ENCODE data around the gene ACTL6B.
A peak's percentile ranks its signal among the peaks of the same experiment; 100 is the strongest.
"Not testable (repeated sequence)": the region's sequence is repeated elsewhere in the genome, so short reads cannot be mapped to it uniquely, and the experiment has no call there.

The ACTL6B gene

DNA sequence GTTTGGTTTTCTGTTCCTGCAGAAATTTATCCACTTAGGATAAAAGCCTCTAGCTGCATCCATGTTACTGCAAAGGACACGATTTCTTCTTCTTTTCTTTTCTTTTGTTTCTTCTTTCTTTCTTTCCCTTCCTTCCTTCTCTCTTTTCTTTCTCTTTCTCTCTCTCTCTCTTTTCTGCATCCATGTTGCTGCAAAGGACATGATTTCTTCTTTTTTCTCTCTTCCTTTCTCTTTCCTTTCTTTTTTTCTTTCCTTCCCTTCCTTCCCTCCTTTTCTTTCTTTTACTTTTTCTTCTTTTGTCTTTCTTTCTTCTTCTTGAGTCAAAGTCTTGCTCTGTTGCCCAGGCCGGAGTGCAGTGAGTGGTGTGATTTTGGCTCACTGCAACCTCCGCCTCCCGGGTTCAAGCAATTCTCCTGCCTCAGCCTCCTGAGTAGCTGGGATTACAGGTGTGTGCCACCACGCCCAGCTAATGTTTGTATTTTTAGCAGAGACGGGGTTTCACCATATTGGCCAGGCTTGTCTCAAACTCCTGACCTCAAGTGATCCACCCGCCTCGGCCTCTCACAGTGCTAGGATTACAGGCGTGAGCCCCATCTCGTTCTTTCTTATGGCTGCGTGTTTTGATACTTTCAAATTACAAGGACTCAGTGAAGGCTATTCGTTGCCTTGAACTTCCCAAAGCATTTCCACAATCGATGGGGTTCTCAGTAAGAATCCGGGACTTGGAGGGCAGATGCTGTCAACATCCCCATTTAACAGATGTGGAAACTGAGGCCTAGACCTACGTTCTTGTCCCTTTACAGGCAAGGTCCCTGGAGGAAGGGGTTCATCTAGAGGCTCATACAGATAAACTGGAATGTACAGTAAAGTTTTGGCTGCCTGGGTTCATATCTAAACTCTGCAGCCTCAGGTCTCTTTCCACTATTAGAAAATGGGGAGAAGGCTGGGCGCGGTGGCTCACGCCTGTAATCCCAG lies 15.4 kb upstream of the ACTL6B start:
- no peak for DNase-seq

DNA sequence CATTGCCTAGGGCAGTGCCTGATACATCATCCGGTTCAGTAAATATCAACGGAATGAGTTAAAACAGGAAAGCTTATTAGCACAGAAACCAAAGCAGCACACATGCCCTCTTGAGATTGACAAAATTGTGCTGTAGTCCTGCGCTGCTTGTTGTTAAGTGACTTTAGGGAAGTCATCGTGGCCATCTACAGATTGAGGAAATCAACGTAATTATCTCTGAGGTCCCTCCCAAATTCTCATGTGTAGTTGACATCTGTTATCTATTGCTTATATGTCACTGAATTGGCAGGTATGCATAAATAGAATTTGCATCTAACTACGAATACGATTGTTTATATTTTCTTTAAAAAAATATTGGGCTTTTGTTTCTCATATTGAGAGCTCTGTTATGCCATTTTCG lies 13.8 kb upstream of the ACTL6B start:
- DNase-seq: no peak

DNA sequence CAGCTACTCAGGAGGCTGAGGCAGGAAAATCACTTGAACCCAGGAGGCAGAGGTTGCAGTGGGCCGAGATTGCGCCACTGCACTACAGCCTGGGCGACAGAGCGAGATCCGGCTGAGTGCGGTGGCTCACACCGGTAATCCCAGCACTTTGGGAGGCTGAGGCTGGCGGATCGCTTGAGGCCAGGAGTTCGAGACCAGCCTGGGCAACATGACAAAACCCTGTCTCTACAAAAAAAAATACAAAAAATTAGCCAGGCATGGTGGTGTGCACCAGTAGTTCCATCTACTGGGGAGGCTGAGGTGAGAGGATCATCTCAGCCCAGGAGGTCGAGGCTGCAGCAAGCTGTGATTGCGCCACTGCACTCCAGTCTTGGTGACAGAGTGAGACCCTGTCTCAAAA lies 12.9 kb upstream of the ACTL6B start:
- DNase-seq: not testable (repeated sequence)

DNA sequence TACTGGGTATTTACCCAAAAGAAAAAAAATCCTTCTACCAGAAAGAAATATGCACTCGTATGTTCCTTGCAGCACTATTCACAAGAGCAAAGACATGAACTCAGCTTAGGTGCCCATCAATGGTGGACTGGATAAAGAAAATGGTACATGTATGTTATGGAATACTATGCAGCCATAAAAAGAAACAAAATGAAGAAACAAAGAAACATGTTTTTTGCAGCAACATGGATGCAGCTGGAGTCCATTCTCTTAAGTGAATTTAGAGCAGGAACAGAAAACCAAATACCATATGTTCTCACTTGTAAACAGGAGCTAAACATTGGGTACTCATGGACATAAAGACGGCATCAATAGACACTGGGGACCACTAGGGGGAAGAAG lies 11.8 kb upstream of the ACTL6B start:
- DNase-seq: no peak

DNA sequence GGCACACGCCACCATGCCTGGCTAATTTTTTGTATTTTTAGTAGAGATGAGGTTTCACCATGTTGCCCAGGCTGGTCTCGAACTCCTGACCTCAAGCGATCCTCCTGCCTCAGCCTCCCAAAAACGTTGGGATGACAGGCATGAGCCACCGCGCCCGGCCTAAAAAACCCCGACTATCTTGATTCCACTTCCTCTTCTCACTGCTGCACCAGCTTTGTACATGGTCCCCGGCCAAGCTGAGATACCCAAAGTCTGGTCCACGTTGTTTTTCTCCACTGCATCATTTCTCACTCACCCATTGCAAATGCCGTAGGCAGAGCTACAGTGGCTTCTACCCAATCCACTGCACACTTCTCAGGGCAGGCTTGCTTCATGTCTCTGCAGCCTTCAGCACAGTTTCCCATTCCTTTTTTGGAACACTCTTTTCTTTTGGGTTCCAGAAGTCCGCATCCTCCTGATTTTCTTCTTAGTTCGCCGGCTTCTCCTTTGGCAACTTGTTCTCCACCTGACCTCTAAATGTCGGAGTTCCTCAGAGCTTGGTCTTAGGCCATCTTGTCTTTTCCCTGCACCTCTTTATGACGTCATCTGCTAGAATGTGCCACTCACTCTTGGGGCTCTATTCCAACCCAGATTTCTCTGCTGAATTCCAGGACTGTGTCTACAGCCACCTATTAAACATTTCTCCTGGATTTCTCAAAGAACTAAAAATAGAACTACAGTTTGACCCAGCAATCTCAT lies 11.3 kb upstream of the ACTL6B start:
- no peak for DNase-seq

DNA sequence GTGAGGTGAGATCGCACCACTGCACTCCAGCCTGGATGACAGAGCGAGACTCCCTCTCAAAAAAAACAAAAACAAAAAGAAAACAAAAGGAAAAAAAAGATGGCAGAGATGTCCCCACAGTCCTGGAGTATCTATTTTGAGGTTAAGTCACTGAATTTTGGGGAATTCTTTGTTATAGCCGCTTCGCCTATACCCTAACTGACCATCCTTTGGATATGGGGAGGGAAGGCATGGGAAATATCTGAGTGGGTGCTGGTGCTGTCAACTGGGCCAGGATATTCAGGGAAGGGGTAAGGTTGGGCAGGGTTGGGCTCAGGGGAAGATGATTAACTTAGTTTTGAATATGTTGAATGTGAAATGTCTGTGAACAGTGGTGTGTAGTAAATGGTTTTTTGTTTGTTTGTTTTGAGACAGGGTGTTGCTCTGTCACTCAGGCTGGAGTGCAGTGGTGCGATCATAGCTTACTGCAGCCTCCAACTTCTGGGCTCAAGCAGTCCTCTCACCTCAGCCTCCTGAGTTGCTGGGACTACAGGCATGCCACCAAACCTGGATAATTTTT lies 9.0 kb upstream of the ACTL6B start:
- DNase-seq: no peak

DNA sequence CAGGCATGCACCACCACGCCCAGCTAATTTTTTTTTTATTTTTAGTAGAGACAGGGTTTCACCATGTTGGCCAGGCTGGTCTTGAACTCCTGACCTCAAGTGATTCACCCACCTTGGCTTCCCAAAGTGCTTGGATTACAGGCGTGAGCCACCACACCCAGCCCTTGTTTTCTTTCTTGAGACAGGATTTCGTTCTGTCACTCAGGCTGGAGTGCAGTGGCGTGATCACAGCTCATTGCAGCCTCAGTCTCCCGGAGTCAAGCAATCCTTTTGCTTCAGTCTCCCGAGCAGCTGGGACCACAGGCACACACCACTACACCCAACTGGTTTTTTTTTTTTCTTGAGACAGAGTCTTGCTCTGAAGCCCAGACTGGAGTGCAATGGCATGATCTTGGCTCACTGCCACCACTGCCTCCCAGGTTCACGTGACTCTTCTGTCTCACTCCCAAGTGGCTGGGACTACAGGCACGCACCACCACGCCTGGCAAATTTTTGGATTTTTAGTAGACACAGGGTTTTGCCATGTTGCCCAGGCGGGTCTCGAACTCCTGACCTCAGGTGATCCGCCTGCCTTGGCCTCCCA lies 6.0 kb upstream of the ACTL6B start:
- DNase-seq: not testable (repeated sequence)

DNA sequence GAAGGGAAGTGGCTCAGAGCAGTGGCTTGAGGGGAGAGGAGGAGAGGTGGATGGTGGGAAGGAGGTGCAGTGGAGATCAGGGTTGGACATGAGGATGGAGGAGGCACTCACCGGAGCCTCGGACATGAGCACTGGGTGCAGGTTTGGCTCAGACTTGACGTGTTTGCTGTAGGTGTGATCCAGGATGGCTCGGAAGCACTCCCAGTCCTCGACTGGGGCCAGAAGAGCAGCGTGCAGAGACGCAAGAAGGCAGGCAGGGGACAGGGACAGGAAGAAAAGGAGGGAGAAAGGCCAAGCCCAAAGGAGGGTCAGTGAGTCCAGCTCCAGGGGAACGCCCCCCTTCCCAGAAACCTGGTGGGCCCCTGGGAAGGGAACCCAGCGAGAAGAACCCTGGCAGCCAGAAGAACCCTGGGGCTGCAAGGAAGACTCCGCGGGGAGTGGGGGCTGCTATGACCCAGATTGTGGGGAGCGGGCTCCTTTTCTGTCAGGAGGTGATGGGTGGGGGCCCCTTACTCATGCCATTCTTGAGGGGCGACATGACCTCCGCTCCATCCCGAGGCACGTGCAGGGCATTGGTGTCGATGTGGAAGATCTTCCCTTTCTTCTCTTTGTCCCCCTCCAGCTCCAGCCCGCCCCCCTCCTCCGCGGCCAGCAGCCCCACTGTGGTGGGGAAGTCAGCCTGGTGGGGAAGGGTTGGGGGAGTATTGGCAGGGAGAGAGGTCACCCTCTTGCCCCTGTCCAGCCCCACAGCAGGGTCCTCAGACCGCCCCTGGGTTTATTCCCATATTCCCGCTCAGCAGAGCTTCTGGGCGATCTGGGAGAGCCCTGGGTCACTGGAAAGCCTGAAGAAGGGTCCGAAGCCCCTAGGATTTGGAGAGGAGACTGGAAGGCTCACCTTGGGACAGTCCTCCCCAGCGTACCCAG lies 1.1 kb downstream of the ACTL6B start:
- DNase-seq: no peak

DNA sequence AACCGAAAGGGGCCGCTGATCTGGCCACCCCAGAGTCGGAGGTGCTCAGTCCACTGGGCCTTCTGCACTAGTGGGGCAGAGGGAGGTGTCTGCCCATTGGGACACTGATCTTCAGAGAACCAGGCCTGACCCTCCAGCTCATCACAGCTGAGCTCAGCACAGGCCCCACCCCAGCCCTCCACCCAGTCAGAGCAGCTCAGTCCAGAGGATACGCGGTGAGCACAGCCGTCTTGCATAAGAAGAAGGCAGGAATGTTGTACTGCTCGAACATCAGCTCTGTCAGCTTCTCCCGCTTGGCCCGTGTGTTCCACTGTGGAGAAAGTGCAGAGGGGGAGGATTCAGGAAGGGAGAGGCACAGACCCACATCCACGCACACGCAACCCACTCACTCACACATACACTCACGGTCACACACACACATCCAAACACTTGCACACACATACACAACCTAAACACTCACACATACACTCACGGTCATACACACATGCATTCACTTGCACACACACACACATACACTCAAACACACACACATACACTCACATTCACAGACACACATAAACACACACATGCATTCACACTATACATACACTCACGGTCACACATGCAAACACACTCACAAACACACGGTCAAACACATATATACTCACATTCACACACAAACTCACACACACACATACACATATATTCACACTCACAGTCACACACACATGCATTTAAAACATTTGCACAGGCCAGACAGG lies 6.3 kb downstream of the ACTL6B start:
- no peak for DNase-seq

DNA sequence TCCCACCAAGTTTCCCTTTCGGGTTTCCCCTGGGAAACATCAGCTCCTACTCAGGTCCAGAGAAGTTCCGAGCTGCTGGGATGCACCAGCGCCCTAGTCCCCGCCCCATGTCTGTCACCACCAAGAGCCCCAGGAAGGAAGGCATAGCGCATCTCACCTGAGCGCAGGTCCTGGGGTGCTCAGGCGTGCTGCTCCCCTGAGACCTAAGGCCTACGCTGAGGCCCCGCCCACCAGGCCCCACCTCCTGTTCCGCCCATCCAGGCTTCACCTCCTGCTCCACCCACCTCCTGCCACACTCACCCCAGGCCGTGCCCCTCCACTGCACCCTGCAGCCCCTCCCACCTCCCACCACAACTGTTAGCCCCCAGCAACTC lies 13.7 kb downstream of the ACTL6B start:
- DNase-seq: peak; percentile 46 to 64

DNA sequence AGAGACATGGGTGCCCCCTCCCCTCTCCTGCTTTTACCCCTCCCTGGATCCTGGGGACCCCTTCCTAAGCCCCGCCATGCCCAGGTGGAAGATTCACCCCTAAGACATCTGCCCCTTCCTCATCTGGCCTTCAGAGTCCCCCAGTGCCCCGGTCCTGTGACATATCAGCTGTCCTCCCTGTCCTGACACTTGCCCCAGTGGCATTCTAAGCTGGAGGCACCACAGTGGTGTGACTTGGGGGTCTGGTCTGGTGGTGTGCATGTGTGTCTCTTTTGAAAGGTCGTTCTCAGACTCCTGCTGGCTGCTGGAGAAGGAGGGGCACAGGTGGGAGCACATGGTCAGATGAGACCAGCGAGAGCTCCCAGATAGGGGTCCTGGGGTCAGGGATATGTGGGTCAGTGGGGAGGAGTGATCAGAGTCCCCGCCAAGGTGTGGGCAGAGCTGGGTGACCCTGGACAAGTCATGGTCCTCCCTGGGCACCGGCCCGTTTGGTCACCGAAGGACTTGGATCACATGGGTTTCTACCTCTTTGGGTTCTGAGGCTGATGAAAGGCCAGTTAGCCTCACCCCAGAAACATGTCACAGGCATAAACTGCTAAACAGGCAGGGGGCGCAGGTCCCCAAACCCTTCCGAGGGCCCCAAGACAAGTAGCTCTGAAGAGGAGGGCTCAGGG lies 14.3 kb downstream of the ACTL6B start:
- DNase-seq: no peak

DNA sequence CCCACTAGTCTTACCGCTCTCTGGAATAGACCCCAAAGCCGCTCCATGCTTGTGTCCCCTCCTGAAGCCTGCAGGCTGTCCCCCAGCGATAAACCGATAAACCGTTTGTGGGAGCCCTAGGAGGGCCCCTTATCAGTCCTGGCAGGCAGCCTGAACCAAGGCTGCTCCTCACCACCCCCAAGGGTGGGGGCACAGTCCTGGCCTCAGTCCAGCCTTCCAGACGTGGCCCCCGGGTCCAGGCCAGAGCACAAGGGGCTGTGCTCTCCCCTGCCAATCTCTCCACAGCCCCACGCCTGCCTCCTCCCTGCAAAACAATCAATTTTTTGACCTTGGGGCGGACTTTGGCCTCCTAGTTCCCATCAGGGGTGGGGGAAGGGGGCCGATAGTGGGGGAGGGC lies 14.8 kb downstream of the ACTL6B start, which contains the start of gene TFR2:
Gene TFR2, minus strand, starts transcription at position 90 of the 397 bp plus-strand sequence. Its CDS starts 43 bp downstream, at position 47.
- no peak for DNase-seq

DNA sequence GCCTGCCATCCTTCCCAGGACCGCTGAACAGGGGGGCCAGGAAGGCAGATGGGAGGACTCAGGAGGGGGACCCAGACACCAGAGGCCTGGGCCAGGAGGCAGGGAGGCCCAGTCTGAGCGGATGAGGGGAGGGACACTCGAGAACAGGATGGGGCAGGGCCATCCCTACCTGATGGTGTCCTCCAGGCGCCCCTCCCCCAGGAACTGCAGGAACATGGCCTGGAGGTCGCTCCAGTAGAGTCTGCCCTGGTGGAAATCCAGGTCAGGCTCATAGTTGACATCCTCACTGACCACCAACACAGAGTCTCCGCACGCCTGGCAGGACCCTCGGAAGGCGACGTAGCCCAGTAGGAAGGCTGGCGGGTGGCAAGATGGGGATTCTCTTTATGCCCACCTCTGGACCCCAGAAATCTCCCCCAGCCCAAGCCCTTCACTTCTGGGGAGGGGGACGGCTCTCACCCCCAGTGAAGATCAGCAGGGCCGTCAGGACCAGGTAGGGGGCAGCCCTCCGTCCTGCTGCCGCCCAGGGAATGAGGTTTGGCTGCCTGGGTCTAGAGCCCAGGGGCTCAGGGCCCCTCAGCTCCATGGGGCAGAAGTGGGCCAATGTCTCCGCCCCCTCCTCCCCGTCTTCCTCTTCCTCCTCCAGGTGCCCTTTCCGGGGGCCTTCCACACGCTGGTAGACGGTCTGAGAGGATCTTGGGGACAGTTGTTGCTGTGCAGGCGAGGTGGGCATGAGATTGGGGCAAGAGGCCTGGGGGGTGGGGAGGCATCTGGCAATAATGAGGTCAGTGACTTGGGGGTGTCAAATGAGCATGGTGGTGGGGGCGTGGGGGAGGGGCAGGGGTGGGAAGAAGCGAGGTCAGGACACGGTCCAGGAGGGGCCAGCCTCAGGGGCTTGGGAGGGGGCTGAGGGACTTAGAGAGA lies 15.5 kb downstream of the ACTL6B start:
- no peak for DNase-seq

DNA sequence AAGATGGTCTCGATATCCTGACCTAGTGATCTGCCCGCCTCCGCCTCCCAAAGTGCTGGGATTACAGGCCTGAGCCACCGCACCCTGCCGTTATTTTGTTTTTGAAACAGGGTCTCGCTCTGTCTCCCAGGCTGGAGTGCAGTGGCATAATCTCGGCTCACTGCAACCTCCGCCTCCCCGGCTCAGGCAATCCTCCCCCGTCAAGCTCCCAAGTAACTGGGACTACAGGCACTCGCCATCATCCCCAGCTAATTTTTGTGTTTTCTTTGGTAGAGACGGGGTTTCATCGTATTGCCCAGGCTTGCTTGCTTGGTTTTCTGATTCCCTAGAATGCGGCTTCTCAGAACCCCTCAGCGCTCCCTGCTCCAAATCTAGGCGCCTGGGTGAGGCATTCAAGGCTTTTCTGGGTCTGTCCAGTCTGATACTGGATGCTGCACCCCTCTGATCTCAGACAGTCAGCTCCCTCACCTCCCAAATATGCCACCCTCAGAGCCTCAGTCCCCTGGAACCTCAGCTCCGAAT lies 16.2 kb downstream of the ACTL6B start:
- no peak for DNase-seq

DNA sequence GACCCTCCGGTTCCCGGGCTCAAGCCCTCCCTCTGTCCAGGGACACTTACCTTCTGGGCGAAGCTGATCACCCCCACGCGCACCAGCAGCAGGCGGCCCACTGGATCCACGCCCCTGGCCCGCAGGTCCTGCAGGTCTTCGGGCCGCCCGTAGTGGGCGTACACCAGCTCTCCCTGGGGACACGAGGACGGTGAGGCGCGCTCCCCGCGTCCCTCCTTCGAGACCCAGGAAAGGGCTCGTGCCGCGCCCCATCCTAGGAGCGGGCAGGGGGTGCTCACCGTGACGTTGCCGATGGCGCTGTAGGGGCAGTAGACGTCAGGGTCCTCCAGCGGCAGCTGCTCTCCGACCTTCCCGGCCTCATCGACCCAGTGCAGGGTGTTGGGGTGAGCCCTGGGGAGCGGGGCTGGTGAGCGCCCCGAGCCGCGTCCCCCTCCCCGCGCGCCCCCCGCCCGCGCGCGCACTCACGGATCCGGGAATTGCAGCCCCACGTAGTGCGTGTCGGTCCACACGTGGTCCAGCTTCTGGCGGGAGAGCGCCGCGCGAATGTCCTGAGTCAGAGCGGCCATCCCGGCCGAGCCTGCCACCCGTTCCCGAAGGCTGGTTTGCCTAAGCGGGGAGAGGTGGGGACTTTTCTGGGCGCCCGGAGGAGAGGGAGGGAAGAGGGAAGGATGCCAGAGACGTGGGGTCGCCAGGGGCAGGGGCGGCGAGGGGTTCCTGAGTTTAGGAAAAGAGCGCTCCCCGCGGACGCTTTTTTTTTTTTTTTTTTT lies 23.1 kb downstream of the ACTL6B start:
- peak; percentile 79 to 83 for DNase-seq

DNA sequence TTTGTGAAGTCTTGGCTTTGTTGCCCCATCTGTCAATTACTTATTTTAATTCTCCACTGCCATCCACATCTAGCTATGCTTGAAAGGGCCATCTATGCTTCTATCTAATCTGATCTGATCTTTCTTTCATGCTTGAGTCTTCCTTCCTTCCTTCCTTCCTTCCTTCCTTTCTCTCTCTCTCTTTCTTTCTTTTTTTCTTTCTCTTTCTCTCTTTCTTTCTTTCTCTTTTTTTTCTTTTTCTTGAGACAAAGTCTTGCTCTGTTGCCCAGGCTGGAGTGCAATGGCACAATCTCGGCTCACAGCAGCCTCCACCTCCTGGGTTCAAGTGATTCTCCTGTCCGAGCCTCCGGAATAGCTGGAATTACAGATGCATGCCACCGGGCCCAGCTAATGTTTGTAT lies 26.2 kb downstream of the ACTL6B start:
- DNase-seq: no peak

DNA sequence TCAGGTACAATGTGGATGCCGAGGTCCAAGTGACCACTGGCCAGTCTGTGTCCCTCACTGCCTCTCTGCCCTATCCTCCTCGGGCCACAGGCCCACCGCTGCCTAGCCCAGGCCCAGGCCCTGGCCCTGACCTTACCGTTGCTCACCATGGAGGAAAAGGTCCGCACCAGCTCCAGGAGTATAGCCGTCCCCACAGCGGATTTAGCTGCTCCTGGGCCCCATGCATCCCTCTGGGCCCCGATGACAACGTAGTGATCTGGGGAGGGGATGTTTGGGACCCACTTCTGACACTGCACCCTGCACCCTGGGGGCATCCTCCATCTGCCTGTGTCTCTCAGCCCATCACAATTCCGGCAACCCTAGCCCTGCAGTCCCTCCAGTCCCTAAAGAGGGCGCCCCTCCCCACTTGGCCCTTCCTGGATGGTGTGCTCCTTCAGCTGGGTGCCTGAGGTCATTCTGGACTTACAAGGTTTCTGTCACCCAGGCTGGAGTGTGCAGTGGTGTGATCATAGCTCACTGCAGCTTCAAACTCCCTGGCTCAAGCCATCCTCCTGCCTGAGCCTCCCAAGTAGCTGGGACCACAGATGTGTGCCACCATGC lies 27.0 kb downstream of the ACTL6B start:
- DNase-seq: peak; percentile 57 to 61

DNA sequence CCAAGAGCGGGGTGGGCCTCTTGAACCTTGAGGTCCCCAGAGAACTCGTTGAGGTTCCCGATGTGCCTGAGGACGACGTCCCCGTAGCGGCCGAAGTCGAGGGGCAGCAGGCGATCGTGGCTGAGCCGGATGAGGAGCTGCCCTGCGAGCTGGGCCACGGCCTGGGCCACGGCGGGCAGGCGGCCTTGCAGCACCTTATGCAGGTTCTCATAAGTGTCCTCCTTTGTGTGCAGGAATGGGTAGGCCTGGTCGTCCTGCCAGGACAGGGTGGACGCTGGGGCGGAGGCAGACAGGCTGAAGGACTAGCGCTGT lies 29.1 kb downstream of the ACTL6B start:
- DNase-seq: no peak

All from activated T-cell treated with anti-CD3 and anti-CD28 coated beads, Interleukin-2, amount 50 U/mL, for 48 hours (primary cell).